HepG2 (cell line): Measurements from ENCODE around the gene PRMT2. TPM values are rescaled to one million over a fixed set of nuclear protein-coding genes. Genes with fewer than 3 reads are reported as not detected.

Experiments
- ARID3A ChIP-seq: IDR thresholded peaks from 2 replicates; pipeline ENCODE4 v1.6.1; 2012; ENCODE audit warnings: low read depth, low read length, improper control_type of control experiment
- ARNT2 ChIP-seq: sonication (generic); formaldehyde crosslinking; IDR thresholded peaks from 2 replicates; pipeline ENCODE4 v1.8.0; 2022; ENCODE audit warnings: mild to moderate bottlenecking, low read depth, missing genetic modification reagents, moderate library complexity
- DMTF1 ChIP-seq: sonication (generic); formaldehyde crosslinking; IDR thresholded peaks from 2 replicates; pipeline ENCODE4 v1.4.0; 2020; ENCODE audit warnings: mild to moderate bottlenecking, missing genetic modification reagents
- GPBP1L1 ChIP-seq: sonication (generic); formaldehyde crosslinking; IDR thresholded peaks from 2 replicates; pipeline ENCODE4 v1.5.0; 2020; ENCODE audit warnings: mild to moderate bottlenecking, missing genetic modification reagents
- HDAC1 ChIP-seq: sonication (generic); formaldehyde crosslinking; IDR thresholded peaks from 2 replicates; pipeline ENCODE4 v1.5.1; 2020; ENCODE audit warnings: mild to moderate bottlenecking, missing genetic modification reagents
- HDAC2 ChIP-seq: sonication (generic); formaldehyde crosslinking; IDR thresholded peaks from 2 replicates; pipeline ENCODE4 v1.4.0; 2020; ENCODE audit warnings: missing genetic modification reagents
- KAT7 ChIP-seq: IDR thresholded peaks from 2 replicates; pipeline ENCODE4 v1.6.1; 2018; ENCODE audit warnings: borderline replicate concordance, missing compliant biosample characterization
- NFE2L2 ChIP-seq: fragments of 150-350 bp; IDR thresholded peaks from 2 replicates; pipeline ENCODE4 v1.6.1; 2014; ENCODE audit warnings: low read length
- PCBP1 ChIP-seq: fragments of 200-400 bp; formaldehyde crosslinking; IDR thresholded peaks from 2 replicates; pipeline ENCODE4 v1.6.1; 2017; ENCODE audit warnings: mild to moderate bottlenecking, low read depth, low read length, borderline replicate concordance
- RARA ChIP-seq: IDR thresholded peaks from 2 replicates; pipeline ENCODE4 v1.6.1; 2016; ENCODE audit warnings: missing genetic modification reagents, missing compliant biosample characterization
- SNAPC2 ChIP-seq: sonication (generic); formaldehyde crosslinking; IDR thresholded peaks from 2 replicates; pipeline ENCODE4 v1.8.1; 2022; ENCODE audit warnings: mild to moderate bottlenecking, missing genetic modification reagents
- SRSF1 ChIP-seq: fragments of 200-400 bp; formaldehyde crosslinking; optimal IDR thresholded peaks from 2 replicates; pipeline ENCODE3; 2017; ENCODE audit warnings: mild to moderate bottlenecking, low read depth, low read length, moderate library complexity
- ZBTB7B ChIP-seq: sonication (generic); formaldehyde crosslinking; IDR thresholded peaks from 2 replicates; pipeline ENCODE4 v1.4.0; 2020; ENCODE audit warnings: missing genetic modification reagents
- ZNF101 ChIP-seq: sonication (generic); formaldehyde crosslinking; IDR thresholded peaks from 2 replicates; pipeline ENCODE4 v1.4.0; 2020; ENCODE audit warnings: mild to moderate bottlenecking, low read depth, missing genetic modification reagents, borderline replicate concordance
- ZNF451 ChIP-seq: sonication (generic); formaldehyde crosslinking; IDR thresholded peaks from 2 replicates; pipeline ENCODE4 v1.5.0; 2020; ENCODE audit warnings: mild to moderate bottlenecking, missing genetic modification reagents
- ZNF619 ChIP-seq: sonication (generic); formaldehyde crosslinking; IDR thresholded peaks from 2 replicates; pipeline ENCODE4 v1.4.0; 2020; ENCODE audit warnings: mild to moderate bottlenecking, missing genetic modification reagents
- ZNF710 ChIP-seq: sonication (generic); formaldehyde crosslinking; IDR thresholded peaks from 2 replicates; pipeline ENCODE4 v1.5.0; 2020; ENCODE audit warnings: mild to moderate bottlenecking, missing genetic modification reagents, borderline replicate concordance
- ZNF713 ChIP-seq: sonication (generic); formaldehyde crosslinking; IDR thresholded peaks from 2 replicates; pipeline ENCODE4 v1.4.0; 2020; ENCODE audit warnings: mild to moderate bottlenecking, missing genetic modification reagents
- ZNF770 ChIP-seq: sonication (generic); formaldehyde crosslinking; IDR thresholded peaks from 2 replicates; pipeline ENCODE4 v1.5.0; 2020; ENCODE audit warnings: mild to moderate bottlenecking, missing genetic modification reagents
- polyA plus RNA-seq, 8 experiments: library from polyadenylated mRNA; depleted of rRNA in 3 of 8; stranded (reverse) in 7 of 8; unstranded in 1 of 8; fragments of >200 nt; fragmentation: Illumina TruSeq in 4 of 8; extraction: Trizol in 4 of 8; gene quantifications; 2 replicates each; pipeline versions ENCODE4 v1.2.1 to v1.2.3, GENCODE V29; 2011 to 2016; ENCODE audit warnings: low read depth in 4 of 8, missing spikeins in 1 of 8, mixed read lengths in 1 of 8; ENCODE audit not compliant: insufficient read depth in 1 of 8
- total RNA-seq, 5 experiments: library from RNA; depleted of rRNA; stranded (reverse); fragments of >200 nt; fragmentation: Illumina TruSeq; extraction: Trizol; gene quantifications; 2 replicates each; pipeline ENCODE4 v1.2.3, GENCODE V29; 2016; ENCODE audit warnings: low read depth in 1 of 5

Gene PRMT2
- total and polyA plus RNA-seq, 2 of the 13 experiments (the other 11 are each of a cell fraction or from before 2014, with no cell fraction given), result 54.4 to 78.8 TPM

GRCh38 chr21:46622226-46622625, 13.2 kb upstream of the PRMT2 start (continued):
- TF ChIP-seq ARID3A (0 out of 2 replicates have a peak, but pooled peaks have one; percentile 36), NFE2L2 (no peak), ZNF713 (CRISPR knock-in tag) (no peak), SNAPC2 (CRISPR knock-in tag) (no peak), KAT7 (CRISPR knock-in tag) (no peak), ZNF770 (CRISPR knock-in tag) (no peak), SRSF1 (no peak), GPBP1L1 (CRISPR knock-in tag) (no peak), HDAC1 (peak; percentile 58; the same call in 1 of the 2 replicates), ZNF619 (no peak), HDAC2 (CRISPR knock-in tag) (peak; percentile 26; the same call in 1 of the 2 replicates), ZNF710 (CRISPR knock-in tag) (no peak), ZBTB7B (CRISPR knock-in tag) (peak; percentile 74), ARNT2 (no peak), PCBP1 (no peak), RARA (CRISPR knock-in tag) (peak; percentile 47), ZNF451 (CRISPR knock-in tag) (no peak), ZNF101 (CRISPR knock-in tag) (no peak), DMTF1 (CRISPR knock-in tag) (no peak)
